Lower leg skin (tissue), 3 donors: ENCODE measurements around the gene BABAM2.

Experiments used
- CTCF ChIP-seq, 3 donors: fragments of 450-650 bp; IDR thresholded peaks; one replicate each; pipeline ENCODE4 v1.5.1; 2016; ENCODE audit warnings: antibody characterized with exemption in 3 of 3, mild to moderate bottlenecking in 3 of 3, moderate library complexity in 2 of 3
- POLR2A ChIP-seq, 2 donors: fragments of 450-650 bp; IDR thresholded peaks; one replicate each; pipeline ENCODE4 v1.6.1; 2016 to 2017; ENCODE audit warnings: antibody characterized with exemption in 2 of 2, mild to moderate bottlenecking in 1 of 2, moderate library complexity in 1 of 2

- TF ChIP-seq CTCF (IDR thresholded peaks at IDR 0.05) (no peak), POLR2A (IDR thresholded peaks at IDR 0.05) (no peak)
Observed at GRCh38 chr2:28338831-28339321, 448.3 kb downstream of the BABAM2 start.
